ENCODE measurements around the gene AKT1S1. TPM values are rescaled to one million over a fixed set of nuclear protein-coding genes. Genes with fewer than 3 reads are reported as not detected.

AKT1S1 gene
- total RNA-seq, 1 donor from 2014 or later = 59.7 TPM

DNA sequence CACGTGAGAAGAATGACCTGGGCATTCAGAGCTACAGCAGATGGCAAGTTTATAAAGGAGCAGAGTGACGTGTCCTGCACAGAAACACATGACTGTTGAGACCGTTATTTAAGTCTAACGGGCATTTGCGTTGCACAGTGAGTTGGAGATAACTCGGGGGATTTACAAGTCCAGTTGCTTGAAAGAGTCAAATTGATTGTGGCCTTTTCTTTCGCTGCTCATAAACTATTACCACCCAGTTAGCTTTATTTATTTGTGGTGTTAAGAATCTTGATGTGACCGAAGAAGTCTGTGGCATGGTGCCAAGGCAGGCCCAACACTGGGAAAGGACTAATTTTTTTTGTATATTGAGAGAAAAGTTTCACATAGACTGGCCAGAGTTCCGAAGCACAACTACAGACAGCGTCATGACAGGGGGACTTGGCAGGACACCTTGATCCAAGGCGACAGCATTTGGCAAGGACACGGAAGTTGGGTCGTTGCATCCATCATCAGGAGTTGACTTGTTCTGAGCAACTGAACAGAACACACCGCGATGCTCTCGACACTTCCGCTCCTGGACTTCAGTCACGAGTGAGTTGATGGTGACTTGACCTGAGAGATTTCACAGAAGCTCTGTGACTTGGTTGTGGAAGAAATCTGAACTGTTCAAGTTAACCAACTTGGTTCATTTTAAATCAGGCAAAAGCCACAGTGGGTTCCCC lies 38.1 kb downstream of the AKT1S1 start:
- Mint-ChIP-seq H3K4me3 (ENCODE audit: unreplicated experiment) (no peak overlapping the region), H3K4me1 (ENCODE audit: unreplicated experiment) (no peaks in the 10 kb centered on the region)
- no peak for DNase-seq (ENCODE audit: extremely low spot score, unreplicated experiment)

DNA sequence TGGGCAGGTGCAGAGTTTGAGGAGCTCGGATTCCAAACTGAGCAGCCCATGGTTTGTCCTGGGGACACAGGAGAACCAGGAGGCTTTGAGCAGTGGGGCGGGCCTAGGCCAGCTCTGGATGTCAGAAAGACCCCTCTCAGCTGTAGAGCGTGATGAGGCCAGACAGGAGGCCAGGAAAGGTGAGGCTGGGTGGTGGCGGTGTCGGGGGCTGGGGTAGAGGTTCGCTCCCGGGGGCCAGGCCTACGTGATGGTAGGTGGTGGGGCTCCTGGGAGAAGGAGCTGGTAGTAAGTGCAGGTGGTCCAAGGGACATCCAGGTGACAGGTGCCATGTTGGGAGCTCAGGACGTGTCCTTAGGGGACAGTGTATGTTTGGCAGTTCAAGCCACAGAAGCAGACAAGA lies 39.7 kb downstream of the AKT1S1 start:
- Mint-ChIP-seq H3K36me3 (ENCODE audit: unreplicated experiment) (peaks cover 50% of the 10 kb centered on the region), H3K27ac (ENCODE audit: unreplicated experiment) (no peak overlapping the region), H3K27me3 (ENCODE audit: unreplicated experiment) (no peaks in the 10 kb centered on the region), H3K4me3 (ENCODE audit: unreplicated experiment) (no peak overlapping the region), H3K9me3 (ENCODE audit: unreplicated experiment) (no peaks in the 10 kb centered on the region), H3K4me1 (ENCODE audit: unreplicated experiment) (no peaks in the 10 kb centered on the region)
- TF ChIP-seq, protein P1, sequence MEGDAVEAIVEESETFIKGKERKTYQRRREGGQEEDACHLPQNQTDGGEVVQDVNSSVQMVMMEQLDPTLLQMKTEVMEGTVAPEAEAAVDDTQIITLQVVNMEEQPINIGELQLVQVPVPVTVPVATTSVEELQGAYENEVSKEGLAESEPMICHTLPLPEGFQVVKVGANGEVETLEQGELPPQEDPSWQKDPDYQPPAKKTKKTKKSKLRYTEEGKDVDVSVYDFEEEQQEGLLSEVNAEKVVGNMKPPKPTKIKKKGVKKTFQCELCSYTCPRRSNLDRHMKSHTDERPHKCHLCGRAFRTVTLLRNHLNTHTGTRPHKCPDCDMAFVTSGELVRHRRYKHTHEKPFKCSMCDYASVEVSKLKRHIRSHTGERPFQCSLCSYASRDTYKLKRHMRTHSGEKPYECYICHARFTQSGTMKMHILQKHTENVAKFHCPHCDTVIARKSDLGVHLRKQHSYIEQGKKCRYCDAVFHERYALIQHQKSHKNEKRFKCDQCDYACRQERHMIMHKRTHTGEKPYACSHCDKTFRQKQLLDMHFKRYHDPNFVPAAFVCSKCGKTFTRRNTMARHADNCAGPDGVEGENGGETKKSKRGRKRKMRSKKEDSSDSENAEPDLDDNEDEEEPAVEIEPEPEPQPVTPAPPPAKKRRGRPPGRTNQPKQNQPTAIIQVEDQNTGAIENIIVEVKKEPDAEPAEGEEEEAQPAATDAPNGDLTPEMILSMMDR (IDR thresholded peaks at IDR 0.05) = no peak
- no peak for DNase-seq (ENCODE audit: extremely low spot score, unreplicated experiment)

More for the DNA sequence above, 38.1 kb downstream of the AKT1S1 start:
- Mint-ChIP-seq H3K9me3 (ENCODE audit: unreplicated experiment) (no peaks in the 10 kb centered on the region), H3K27ac (ENCODE audit: unreplicated experiment) (no peak overlapping the region), H3K36me3 (ENCODE audit: unreplicated experiment) (peaks cover 41% of the 10 kb centered on the region), H3K27me3 (ENCODE audit: unreplicated experiment) (no peaks in the 10 kb centered on the region)
- TF ChIP-seq, protein P1 (IDR thresholded peaks at IDR 0.05) = no peak

GRCh38 chr19:49837009-49837310 lies 40.2 kb downstream of the AKT1S1 start:
- Mint-ChIP-seq H3K4me1 (ENCODE audit: unreplicated experiment) (no peaks in the 10 kb centered on the region), H3K4me3 (ENCODE audit: unreplicated experiment) (no peak overlapping the region), H3K36me3 (ENCODE audit: unreplicated experiment) (peaks cover 51% of the 10 kb centered on the region), H3K27ac (ENCODE audit: unreplicated experiment) (no peak overlapping the region), H3K27me3 (ENCODE audit: unreplicated experiment) (no peaks in the 10 kb centered on the region), H3K9me3 (ENCODE audit: unreplicated experiment) (no peaks in the 10 kb centered on the region)
- TF ChIP-seq, protein P1 (IDR thresholded peaks at IDR 0.05) = no peak
- DNase-seq (ENCODE audit: extremely low spot score, unreplicated experiment) = no peak

DNA sequence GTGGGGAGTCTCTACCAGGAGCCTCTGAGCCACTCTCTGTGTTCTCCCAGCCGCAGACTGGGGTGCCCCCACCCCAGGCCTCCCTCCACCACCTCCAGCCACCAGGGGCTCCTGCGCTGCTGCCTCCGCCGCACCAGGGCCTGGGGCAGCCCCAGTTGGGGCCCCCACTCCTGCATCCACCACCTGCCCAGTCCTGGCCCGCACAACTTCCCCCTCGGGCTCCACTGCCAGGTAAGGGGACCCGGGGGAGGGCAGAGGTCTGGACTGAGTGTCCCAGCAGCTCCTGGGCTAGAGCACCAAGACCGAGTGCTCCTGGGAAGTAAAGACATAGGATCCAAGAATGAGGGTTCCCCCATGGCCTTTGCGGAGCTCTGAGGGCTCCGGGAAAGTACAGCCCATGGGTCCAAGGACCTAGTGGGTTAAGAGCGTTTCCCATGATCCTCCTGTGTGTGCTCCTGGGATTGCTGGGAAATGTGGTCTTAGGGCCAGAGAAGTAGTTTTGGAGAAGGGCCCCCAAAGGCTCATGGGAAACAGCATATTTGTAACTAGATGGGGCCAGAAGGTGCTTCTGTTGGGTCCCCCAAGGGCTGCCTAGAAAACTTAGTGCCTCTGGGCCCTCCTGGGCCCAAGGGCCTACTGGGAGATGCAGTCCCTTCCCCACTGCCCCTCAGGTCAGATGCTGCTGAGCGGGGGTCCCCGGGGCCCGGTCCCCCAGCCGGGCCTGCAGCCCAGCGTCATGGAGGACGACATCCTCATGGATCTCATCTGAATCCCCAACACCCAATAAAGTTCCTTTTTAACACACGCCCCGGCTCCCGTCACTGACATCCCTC lies 40.8 kb downstream of the AKT1S1 start:
- H3K27me3 Mint-ChIP-seq (ENCODE audit: unreplicated experiment) = no peaks in the 10 kb centered on the region
- TF ChIP-seq, protein P1 (IDR thresholded peaks at IDR 0.05) = no peak
- no peak for DNase-seq (ENCODE audit: extremely low spot score, unreplicated experiment)

DNA sequence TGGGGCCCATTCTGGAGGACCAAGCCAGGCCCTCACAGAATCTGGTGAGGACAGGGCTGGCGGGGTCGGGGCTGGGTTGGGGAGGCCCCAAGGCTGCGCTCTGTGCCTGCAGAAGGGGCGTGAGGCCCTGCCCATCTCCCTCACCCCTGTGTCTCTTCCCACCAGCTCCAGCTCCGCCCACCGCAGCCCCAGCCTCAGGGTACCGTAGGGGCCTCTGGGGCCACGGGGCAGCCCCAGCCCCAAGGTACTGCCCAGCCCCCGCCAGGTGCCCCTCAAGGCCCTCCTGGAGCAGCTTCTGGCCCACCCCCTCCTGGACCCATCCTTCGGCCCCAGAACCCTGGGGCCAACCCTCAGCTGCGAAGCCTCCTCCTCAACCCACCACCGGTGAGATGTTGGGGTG lies 41.6 kb downstream of the AKT1S1 start:
- TF ChIP-seq, protein P1 (IDR thresholded peaks at IDR 0.05) = no peak
- no peaks in the 10 kb centered on the region for H3K4me1 Mint-ChIP-seq (ENCODE audit: unreplicated experiment)
- H3K36me3 Mint-ChIP-seq (ENCODE audit: unreplicated experiment) = peaks cover 49% of the 10 kb centered on the region
- no peak overlapping the region for H3K4me3 Mint-ChIP-seq (ENCODE audit: unreplicated experiment)
- H3K27me3 Mint-ChIP-seq (ENCODE audit: unreplicated experiment) = no peaks in the 10 kb centered on the region
- no peaks in the 10 kb centered on the region for H3K9me3 Mint-ChIP-seq (ENCODE audit: unreplicated experiment)
- H3K27ac Mint-ChIP-seq (ENCODE audit: unreplicated experiment) = no peak overlapping the region
- DNase-seq (ENCODE audit: extremely low spot score, unreplicated experiment) = no peak

More for the DNA sequence above, 40.8 kb downstream of the AKT1S1 start:
- H3K36me3 Mint-ChIP-seq (ENCODE audit: unreplicated experiment) = peaks cover 51% of the 10 kb centered on the region
- no peak overlapping the region for H3K4me3 Mint-ChIP-seq (ENCODE audit: unreplicated experiment)
- H3K4me1 Mint-ChIP-seq (ENCODE audit: unreplicated experiment) = no peaks in the 10 kb centered on the region
- H3K9me3 Mint-ChIP-seq (ENCODE audit: unreplicated experiment) = no peaks in the 10 kb centered on the region
- no peak overlapping the region for H3K27ac Mint-ChIP-seq (ENCODE audit: unreplicated experiment)
